ENCODE measurements around the gene BTF3. TPM values are rescaled to one million over a fixed set of nuclear protein-coding genes. Genes with fewer than 3 reads are reported as not detected.

The BTF3 gene
- total and polyA plus RNA-seq, 3 donors from 2014 or later: 232 to 387 (median 277) TPM

GRCh38 chr5:73550016-73550415 is 51.8 kb downstream of the BTF3 start:
- no peak for TF ChIP-seq POLR2A (IDR thresholded peaks at IDR 0.05)
- TF ChIP-seq CTCF (IDR thresholded peaks at IDR 0.05): no peak
- Histone ChIP-seq H3K4me3 (no peak overlapping the region), H3K36me3 (ENCODE audit: low read depth, missing control alignments) (no peaks in the 10 kb centered on the region), H3K27me3 (no peaks in the 10 kb centered on the region), H3K27ac (no peak overlapping the region), H3K4me1 (no peaks in the 10 kb centered on the region), H3K9me3 (no peaks in the 10 kb centered on the region)
- intact Hi-C loops (cut with DNase I; ENCODE audit: low total_unique reads): no loop called here
- 82 to 86% methylated on average over 1 of the region's 1 CpG for WGBS, 2 donors
- DNase-seq: no peak

- intact Hi-C loops (cut with DNase I; ENCODE audit: low total_unique reads): no loop called here
- Histone ChIP-seq H3K27me3 (no peaks in the 10 kb centered on the region), H3K4me1 (no peaks in the 10 kb centered on the region), H3K36me3 (ENCODE audit: low read depth, missing control alignments) (no peaks in the 10 kb centered on the region), H3K27ac (no peak overlapping the region), H3K4me3 (no peak overlapping the region), H3K9me3 (no peaks in the 10 kb centered on the region)
- no peak for DNase-seq
- TF ChIP-seq POLR2A (IDR thresholded peaks at IDR 0.05) (no peak), CTCF (IDR thresholded peaks at IDR 0.05) (no peak)
These were observed 54.4 kb downstream of the BTF3 start for GRCh38 chr5:73552642-73553041.

Other genes with a start within 250 kb of the BTF3 start
- 10 to 100 TPM in 1 of 2 donors, 1 to 10 TPM in 1; 7.4 to 12.8 TPM for gene FOXD1, start 49.7 kb upstream of the BTF3 start, total RNA-seq
- gene FOXD1, start 49.7 kb upstream of the BTF3 start, polyA plus RNA-seq (ENCODE audit: insufficient read depth, low read depth, low replicate concordance): 9.1 TPM
- gene ANKRA2, start 67.2 kb downstream of the BTF3 start, total RNA-seq: 10 to 100 TPM; 33.6 to 34.7 TPM
- 20.3 TPM for gene ANKRA2, start 67.2 kb downstream of the BTF3 start, polyA plus RNA-seq (ENCODE audit: insufficient read depth, low read depth, low replicate concordance)
- gene UTP15, start 67.3 kb downstream of the BTF3 start, total RNA-seq: 10 to 100 TPM; 34.9 to 36.7 TPM
- 11.4 TPM for gene UTP15, start 67.3 kb downstream of the BTF3 start, polyA plus RNA-seq (ENCODE audit: insufficient read depth, low read depth, low replicate concordance)
- 1 to 10 TPM; 8.0 to 8.7 TPM for gene ARHGEF28, start 127.8 kb downstream of the BTF3 start, total RNA-seq
- gene ARHGEF28, start 127.8 kb downstream of the BTF3 start, polyA plus RNA-seq (ENCODE audit: insufficient read depth, low read depth, low replicate concordance): 3.9 TPM

All from testis (tissue), 3 donors.